ENCODE measurements around the gene TCIRG1. TPM values are rescaled to one million over a fixed set of nuclear protein-coding genes. Genes with fewer than 3 reads are reported as not detected.

TCIRG1 gene
- total and polyA plus RNA-seq, 2 of the 13 experiments (the other 11 are each of a cell fraction or from before 2014, with no cell fraction given): 48.0 to 69.6 TPM

DNA sequence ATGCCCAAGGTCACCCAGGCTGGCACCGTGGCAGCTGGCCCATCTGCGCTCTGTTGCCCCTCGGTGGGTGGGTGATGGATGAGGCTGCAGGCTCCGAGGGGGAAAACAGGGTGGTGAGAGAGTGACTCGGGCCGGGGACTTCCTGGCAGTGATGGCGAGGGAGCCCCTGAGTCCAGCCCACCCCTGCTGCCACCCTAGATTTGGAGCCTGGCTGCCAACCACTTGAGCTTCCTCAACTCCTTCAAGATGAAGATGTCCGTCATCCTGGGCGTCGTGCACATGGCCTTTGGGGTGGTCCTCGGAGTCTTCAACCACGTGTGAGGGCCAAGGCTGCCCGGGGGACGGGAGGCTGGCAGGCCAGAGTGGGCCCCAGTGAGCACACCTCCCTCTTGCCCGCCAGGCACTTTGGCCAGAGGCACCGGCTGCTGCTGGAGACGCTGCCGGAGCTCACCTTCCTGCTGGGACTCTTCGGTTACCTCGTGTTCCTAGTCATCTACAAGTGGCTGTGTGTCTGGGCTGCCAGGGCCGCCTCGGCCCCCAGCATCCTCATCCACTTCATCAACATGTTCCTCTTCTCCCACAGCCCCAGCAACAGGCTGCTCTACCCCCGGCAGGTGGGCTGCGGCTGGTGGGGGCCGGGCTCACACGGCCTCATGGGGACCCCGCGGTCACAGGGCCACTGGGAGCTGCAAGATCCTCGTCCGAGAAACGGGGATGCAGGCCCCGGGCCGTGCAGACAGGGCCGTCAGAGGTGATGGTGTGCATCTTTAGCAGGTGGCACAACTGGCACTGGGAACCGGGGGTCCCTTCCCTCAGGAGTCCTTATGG lies 10.1 kb downstream of the TCIRG1 start:
- Histone ChIP-seq H3K36me3 (replicated peaks in 1 of 2; ENCODE audit: control insufficient read depth in 1 of 2, insufficient read depth in 2 of 2, low read length in 2 of 2) (peaks cover 16 to 39% of the 10 kb centered on the region in 2 experiments), H3K4me2 (ENCODE audit: low read depth, low read length) (no peak overlapping the region), H3K27ac (ENCODE audit: extremely low read length, insufficient read depth, low read length) (no peak overlapping the region), H2AFZ (ENCODE audit: low read length) (no peak overlapping the region), H4K20me1 (ENCODE audit: insufficient read depth, low read length) (peaks cover 5% of the 10 kb centered on the region; the same call in 1 of the 2 replicates), H3K9me3 (ENCODE audit: low read length) (no peaks in the 10 kb centered on the region), H3K4me3 (replicated peaks in 1 of 3; ENCODE audit: insufficient read depth in 1 of 3, low read depth in 2 of 3, low read length in 3 of 3) (no peak overlapping the region), H3K9ac (ENCODE audit: insufficient read depth, low read depth, low read length) (no peak overlapping the region), H3K4me1 (ENCODE audit: insufficient read depth, low read length) (no peaks in the 10 kb centered on the region), H3K27me3 (ENCODE audit: control insufficient read depth in 1 of 2, insufficient read depth in 2 of 2, low read length in 2 of 2) (no peaks in the 10 kb centered on the region), H3K79me2 (ENCODE audit: insufficient read depth, low read length) (no peaks in the 10 kb centered on the region)
- ChIA-PET POLR2A (no interaction called here), CTCF (ENCODE audit: low intra/inter-chr PET ratio, low total read pairs) (no interaction called here)
- no peak for FAIRE-seq
- no peak for TF ChIP-seq SOX6 (IDR thresholded peaks at IDR 0.05)
- no peak for TF ChIP-seq SOX6 (CRISPR knock-in tag; IDR thresholded peaks at IDR 0.05)
- TF ChIP-seq ZNF550 (CRISPR knock-in tag; IDR thresholded peaks at IDR 0.05; ENCODE audit: borderline replicate concordance): no peak
- no peak for TF ChIP-seq ZFP41 (CRISPR knock-in tag; IDR thresholded peaks at IDR 0.05; ENCODE audit: borderline replicate concordance)
- no peak for TF ChIP-seq ZFP1 (CRISPR knock-in tag; IDR thresholded peaks at IDR 0.05)
- TF ChIP-seq AGO2 (optimal IDR thresholded peaks at IDR 0.05; ENCODE audit: low read depth, low read length): peak; percentile 16
- no peak for TF ChIP-seq FOXA1 (IDR thresholded peaks at IDR 0.05)
- TF ChIP-seq FOXA1 (CRISPR knock-in tag; IDR thresholded peaks at IDR 0.05): no peak
- no peak for TF ChIP-seq ZBTB1 (CRISPR knock-in tag; IDR thresholded peaks at IDR 0.05; ENCODE audit: borderline replicate concordance)
- peak; percentile 68; the same call in 1 of the 2 replicates for TF ChIP-seq HNRNPL (IDR thresholded peaks at IDR 0.05; ENCODE audit: low read depth, low read length)
- TF ChIP-seq RBFOX2 (IDR thresholded peaks at IDR 0.05; ENCODE audit: low read depth, low read length): 0 out of 2 replicates have a peak, but pooled peaks have one; percentile 23
- TF ChIP-seq ZSCAN29 (CRISPR knock-in tag; conservative IDR thresholded peaks at IDR 0.05): no peak
- TF ChIP-seq HDAC1 (CRISPR knock-in tag; IDR thresholded peaks at IDR 0.05): no peak
- no peak for TF ChIP-seq HES4 (CRISPR knock-in tag; IDR thresholded peaks at IDR 0.05; ENCODE audit: borderline replicate concordance)
- TF ChIP-seq ELK4 (CRISPR knock-in tag; IDR thresholded peaks at IDR 0.05; ENCODE audit: borderline replicate concordance): no peak
- TF ChIP-seq ZNF143 (CRISPR knock-in tag; IDR thresholded peaks at IDR 0.05): no peak
- no peak for DNase-seq (ENCODE audit: low spot score)
- in situ Hi-C loops (cut with HindIII; ENCODE audit: extremely low pct_ligation_motif_present, low pct_unique_long_range_greater_than_20kb) (no loop called here), intact Hi-C loops (cut with micrococcal nuclease; ENCODE audit: unreplicated experiment) (no loop called here)
- 96% methylated on average over 21 of the region's 35 CpGs for WGBS (ENCODE audit: low lambda C conversion rate)
- ATAC-seq: no peak; the same call in 2 of the 3 replicates
- BruUV-seq (replicated peaks): no TSS peak

Data from HepG2 (cell line).